ENCODE results near the gene PSORS1C2. TPM values are rescaled to one million over a fixed set of nuclear protein-coding genes. Genes with fewer than 3 reads are reported as not detected.
"Not testable (repeated sequence)": the region's sequence is repeated elsewhere in the genome, so short reads cannot be mapped to it uniquely, and the experiment has no call there.

The PSORS1C2 gene
- total RNA-seq = 10 to 100 TPM in 3 of 4 donors, 1 to 10 TPM in 1; 5.9 to 63.0 (median 27.8) TPM

DNA sequence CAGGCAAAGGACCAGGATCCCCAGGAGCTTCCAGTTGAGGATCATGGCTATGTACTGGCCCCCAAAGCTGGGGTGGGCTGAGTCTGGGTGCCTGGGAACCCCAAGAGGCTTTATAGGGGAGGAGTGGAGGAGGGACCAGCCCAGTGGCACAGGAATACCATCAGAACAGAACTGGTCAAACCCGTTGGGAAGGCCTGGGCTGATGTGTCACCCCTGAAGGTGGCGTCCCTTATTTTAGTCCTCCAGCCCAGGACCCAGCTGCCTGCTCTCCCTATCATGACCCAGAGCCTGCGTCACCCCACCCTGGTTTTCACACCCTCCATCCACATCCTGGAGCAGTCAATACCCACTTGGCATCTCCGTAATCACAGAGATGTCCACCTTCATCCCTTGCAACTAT lies at the start of gene PSORS1C2:
PSORS1C2 (minus strand) TSS at position 85 of the 400 bp plus-strand sequence; CDS start at position 45, 40 bp downstream.
- DNase-seq (ENCODE audit: low spot score in 2 of 2) = no peak
- H3K27me3 ChIP-seq = no peaks in the 10 kb centered on the region
- H3K4me3 ChIP-seq = peak within 1 kb of the TSS; percentile 36
- H3K36me3 ChIP-seq = peaks cover under 1% of the 10 kb centered on the region
- H3K27ac ChIP-seq = no peak within 1 kb of the TSS
- H3K9me3 ChIP-seq = no peaks in the 10 kb centered on the region
- TF ChIP-seq POLR2AphosphoS5 (IDR thresholded peaks at IDR 0.05) = no peak
- TF ChIP-seq, protein P1, sequence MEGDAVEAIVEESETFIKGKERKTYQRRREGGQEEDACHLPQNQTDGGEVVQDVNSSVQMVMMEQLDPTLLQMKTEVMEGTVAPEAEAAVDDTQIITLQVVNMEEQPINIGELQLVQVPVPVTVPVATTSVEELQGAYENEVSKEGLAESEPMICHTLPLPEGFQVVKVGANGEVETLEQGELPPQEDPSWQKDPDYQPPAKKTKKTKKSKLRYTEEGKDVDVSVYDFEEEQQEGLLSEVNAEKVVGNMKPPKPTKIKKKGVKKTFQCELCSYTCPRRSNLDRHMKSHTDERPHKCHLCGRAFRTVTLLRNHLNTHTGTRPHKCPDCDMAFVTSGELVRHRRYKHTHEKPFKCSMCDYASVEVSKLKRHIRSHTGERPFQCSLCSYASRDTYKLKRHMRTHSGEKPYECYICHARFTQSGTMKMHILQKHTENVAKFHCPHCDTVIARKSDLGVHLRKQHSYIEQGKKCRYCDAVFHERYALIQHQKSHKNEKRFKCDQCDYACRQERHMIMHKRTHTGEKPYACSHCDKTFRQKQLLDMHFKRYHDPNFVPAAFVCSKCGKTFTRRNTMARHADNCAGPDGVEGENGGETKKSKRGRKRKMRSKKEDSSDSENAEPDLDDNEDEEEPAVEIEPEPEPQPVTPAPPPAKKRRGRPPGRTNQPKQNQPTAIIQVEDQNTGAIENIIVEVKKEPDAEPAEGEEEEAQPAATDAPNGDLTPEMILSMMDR (IDR thresholded peaks at IDR 0.05) = no peak
- no peak for TF ChIP-seq POLR2A (IDR thresholded peaks at IDR 0.05)
- TF ChIP-seq EP300 (IDR thresholded peaks at IDR 0.05) = no peak
- peaks cover 27% of the 10 kb centered on the region for H3K4me1 ChIP-seq
- WGBS = 77% methylated on average over 3 of the region's 4 CpGs

DNA sequence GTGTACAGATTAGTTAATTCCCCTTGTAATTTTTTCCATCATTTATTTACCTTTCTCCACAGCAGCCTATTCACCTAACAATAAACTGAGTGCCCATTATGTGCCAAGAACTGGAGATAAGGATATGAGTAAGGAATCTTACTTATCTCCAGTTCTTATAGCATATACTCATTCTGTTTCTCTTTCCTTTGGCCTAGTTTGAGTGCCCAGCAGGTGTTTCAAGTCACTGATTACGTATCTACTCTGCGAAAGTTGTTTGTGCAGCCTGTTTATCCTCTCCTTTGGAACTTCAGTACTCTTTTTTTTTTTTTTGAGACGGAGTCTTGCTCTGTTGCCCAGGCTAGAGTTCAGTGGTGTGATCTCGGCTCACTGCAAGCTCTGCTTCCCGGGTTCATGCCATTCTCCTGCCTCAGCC lies 48.9 kb upstream of the PSORS1C2 start:
- no peak for TF ChIP-seq POLR2A (IDR thresholded peaks at IDR 0.05)
- TF ChIP-seq, protein P1 (IDR thresholded peaks at IDR 0.05) = no peak
- TF ChIP-seq POLR2AphosphoS5 (IDR thresholded peaks at IDR 0.05) = no peak
- TF ChIP-seq EP300 (IDR thresholded peaks at IDR 0.05) = no peak
- Histone ChIP-seq H3K27me3 (no peaks in the 10 kb centered on the region), H3K9me3 (no peaks in the 10 kb centered on the region), H3K4me1 (peaks cover 12% of the 10 kb centered on the region), H3K27ac (no peak overlapping the region), H3K4me3 (no peak overlapping the region), H3K36me3 (no peaks in the 10 kb centered on the region)
- DNase-seq (ENCODE audit: low spot score in 2 of 2) = no peak
- 62% methylated on average over 5 of the region's 5 CpGs for WGBS

DNA sequence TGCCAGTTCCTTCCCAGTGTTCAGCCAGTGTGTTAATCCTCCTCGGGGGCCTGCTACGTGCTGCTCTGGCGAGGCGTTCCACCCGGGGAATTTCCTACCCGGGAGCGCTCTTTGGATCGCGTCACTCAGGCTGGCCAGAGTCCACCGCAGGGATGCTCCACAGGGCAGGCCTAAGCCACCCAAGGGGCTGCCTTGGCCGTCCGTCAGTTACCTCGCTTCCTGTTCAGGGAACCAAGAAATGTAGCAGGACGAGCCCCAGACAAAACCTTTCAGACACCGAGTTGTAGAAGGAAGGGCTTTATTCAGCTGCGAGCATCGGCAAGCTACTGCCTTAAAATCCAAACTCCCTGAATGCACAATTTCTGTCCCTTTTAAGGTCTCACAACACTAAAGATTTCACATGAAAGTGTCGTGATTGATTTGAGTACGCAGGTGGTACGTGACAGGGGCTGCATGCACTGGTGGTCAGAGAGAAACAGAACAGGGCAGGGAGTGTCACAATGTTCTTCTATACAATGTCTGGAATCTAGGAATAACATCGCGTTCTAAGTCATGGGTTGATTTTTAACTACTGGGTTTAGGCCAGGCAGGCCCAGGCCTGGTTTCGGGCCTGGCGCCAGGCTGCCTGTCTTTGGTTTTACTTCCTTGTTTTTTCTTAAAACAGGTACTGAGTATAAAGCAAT lies 47.3 kb upstream of the PSORS1C2 start:
- Histone ChIP-seq H3K9me3 (no peaks in the 10 kb centered on the region), H3K27ac (peak overlapping the region; percentile 86), H3K4me3 (peak overlapping the region; percentile 17), H3K27me3 (no peaks in the 10 kb centered on the region), H3K4me1 (peaks cover 12% of the 10 kb centered on the region), H3K36me3 (no peaks in the 10 kb centered on the region)
- WGBS = 61% methylated on average over 18 of the region's 24 CpGs
- TF ChIP-seq EP300 (IDR thresholded peaks at IDR 0.05) = no peak
- TF ChIP-seq POLR2A (IDR thresholded peaks at IDR 0.05) = no peak
- TF ChIP-seq, protein P1 (IDR thresholded peaks at IDR 0.05) = no peak
- TF ChIP-seq POLR2AphosphoS5 (IDR thresholded peaks at IDR 0.05) = no peak
- DNase-seq (ENCODE audit: low spot score in 2 of 2) = peak in 1 of 2 donors; percentile 88

DNA sequence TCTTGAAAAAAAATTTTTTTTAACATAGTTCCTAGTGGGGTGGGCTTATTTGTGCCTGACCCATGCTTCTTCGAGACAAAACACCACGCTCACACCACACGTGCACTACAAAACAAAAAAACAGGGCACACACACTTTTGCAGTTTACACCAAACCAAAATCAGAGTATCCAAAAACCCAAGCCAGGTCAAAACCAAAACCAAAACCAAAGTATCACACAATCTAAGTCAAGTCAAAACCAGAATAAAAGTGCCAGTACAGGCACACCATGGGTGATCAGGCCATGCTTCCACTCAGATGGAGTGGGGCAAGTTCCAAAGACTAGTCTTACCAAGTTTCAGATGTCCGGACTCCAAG lies 46.8 kb upstream of the PSORS1C2 start:
- 40% methylated on average over 4 of the region's 4 CpGs for WGBS
- H3K36me3 ChIP-seq; DNase-seq (ENCODE audit: low spot score in 2 of 2); H3K27me3 ChIP-seq; H3K9me3 ChIP-seq: not testable (repeated sequence)
- Histone ChIP-seq H3K4me1 (peaks cover 12% of the 10 kb centered on the region), H3K4me3 (peak overlapping the region; percentile 17), H3K27ac (peak overlapping the region; percentile 86)

DNA sequence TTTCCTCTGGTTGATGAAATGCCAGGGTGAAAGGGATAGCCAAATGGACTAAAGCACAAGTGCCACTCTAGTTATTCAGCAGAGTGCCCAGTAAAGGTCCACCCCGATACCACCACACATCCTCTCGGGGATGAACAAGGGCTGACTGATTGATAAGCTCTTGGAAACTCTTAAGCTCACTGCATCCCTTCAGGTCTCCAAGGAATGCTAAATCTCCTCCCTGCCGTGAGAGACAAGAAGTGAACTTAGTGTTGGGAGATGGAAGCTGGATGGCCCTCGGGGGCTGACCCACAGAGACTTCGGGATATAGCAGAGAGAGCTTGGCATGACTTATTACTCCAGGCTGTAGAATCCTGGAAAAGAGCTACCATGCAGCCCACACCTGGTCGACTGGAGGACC lies 45.0 kb upstream of the PSORS1C2 start:
- WGBS = 66% methylated on average over 6 of the region's 6 CpGs
- not testable (repeated sequence) for H3K36me3 ChIP-seq; H3K27ac ChIP-seq; H3K9me3 ChIP-seq; DNase-seq (ENCODE audit: low spot score in 2 of 2); H3K4me3 ChIP-seq; H3K27me3 ChIP-seq
- H3K4me1 ChIP-seq = peaks cover 12% of the 10 kb centered on the region

DNA sequence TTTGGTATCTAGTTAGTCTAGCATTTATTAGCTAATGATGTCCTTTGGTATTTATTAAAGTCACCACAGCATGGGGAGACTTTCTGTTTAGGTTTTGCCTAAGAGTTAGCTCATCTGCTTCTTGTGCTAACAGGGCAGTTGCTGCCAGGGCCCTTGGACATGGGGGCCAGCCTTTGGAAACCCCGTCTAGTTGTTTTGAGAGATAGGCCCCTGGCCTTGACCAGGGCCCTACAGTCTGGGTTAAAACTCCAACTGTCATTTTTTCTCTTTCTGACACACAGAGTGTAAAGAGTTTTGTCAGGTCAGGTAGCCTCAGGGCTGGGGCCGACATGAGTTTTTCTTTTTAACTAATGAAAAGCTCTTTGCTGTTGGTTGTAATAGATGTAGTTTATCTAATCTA lies 44.4 kb upstream of the PSORS1C2 start:
- not testable (repeated sequence) for H3K36me3 ChIP-seq; H3K4me3 ChIP-seq; DNase-seq (ENCODE audit: low spot score in 2 of 2); H3K9me3 ChIP-seq; H3K27ac ChIP-seq; H3K27me3 ChIP-seq
- H3K4me1 ChIP-seq = peaks cover 16% of the 10 kb centered on the region
- 70% methylated on average over 2 of the region's 2 CpGs for WGBS

DNA sequence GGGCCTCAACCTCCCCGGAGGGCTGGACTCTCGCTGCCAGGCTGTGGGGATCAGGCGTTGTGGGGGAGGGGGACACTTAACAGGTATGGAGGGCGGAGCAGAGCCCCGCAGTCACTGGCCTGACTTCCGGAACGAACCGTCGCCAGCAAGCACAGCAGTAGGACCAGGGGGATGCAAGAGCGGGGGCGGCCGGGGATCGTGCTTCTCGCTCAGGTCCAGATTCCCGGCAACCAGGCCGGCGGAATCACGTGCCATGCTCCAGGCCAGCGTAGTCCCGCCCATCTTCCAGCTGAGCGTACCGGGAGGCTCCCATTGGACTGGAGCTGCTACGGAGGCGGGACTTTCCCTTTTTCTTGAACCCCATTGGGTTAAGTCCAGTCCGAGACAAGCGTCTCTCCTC lies 41.6 kb upstream of the PSORS1C2 start:
- WGBS = 88% methylated on average over 24 of the region's 26 CpGs
- no peak for TF ChIP-seq POLR2AphosphoS5 (IDR thresholded peaks at IDR 0.05)
- TF ChIP-seq EP300 (IDR thresholded peaks at IDR 0.05) = no peak
- no peak for TF ChIP-seq POLR2A (IDR thresholded peaks at IDR 0.05)
- TF ChIP-seq, protein P1 (IDR thresholded peaks at IDR 0.05) = no peak
- DNase-seq (ENCODE audit: low spot score in 2 of 2) = peak in 1 of 2 donors; percentile 90
- Histone ChIP-seq H3K27ac (no peak overlapping the region), H3K27me3 (no peaks in the 10 kb centered on the region), H3K4me1 (peaks cover 11% of the 10 kb centered on the region), H3K4me3 (peak overlapping the region; percentile 23), H3K9me3 (no peaks in the 10 kb centered on the region), H3K36me3 (peaks cover under 1% of the 10 kb centered on the region)

All from suprapubic skin (tissue), 4 donors.